ENCODE measurements around the gene KATNBL1.

The KATNBL1 gene, protein sequence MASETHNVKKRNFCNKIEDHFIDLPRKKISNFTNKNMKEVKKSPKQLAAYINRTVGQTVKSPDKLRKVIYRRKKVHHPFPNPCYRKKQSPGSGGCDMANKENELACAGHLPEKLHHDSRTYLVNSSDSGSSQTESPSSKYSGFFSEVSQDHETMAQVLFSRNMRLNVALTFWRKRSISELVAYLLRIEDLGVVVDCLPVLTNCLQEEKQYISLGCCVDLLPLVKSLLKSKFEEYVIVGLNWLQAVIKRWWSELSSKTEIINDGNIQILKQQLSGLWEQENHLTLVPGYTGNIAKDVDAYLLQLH

DNA sequence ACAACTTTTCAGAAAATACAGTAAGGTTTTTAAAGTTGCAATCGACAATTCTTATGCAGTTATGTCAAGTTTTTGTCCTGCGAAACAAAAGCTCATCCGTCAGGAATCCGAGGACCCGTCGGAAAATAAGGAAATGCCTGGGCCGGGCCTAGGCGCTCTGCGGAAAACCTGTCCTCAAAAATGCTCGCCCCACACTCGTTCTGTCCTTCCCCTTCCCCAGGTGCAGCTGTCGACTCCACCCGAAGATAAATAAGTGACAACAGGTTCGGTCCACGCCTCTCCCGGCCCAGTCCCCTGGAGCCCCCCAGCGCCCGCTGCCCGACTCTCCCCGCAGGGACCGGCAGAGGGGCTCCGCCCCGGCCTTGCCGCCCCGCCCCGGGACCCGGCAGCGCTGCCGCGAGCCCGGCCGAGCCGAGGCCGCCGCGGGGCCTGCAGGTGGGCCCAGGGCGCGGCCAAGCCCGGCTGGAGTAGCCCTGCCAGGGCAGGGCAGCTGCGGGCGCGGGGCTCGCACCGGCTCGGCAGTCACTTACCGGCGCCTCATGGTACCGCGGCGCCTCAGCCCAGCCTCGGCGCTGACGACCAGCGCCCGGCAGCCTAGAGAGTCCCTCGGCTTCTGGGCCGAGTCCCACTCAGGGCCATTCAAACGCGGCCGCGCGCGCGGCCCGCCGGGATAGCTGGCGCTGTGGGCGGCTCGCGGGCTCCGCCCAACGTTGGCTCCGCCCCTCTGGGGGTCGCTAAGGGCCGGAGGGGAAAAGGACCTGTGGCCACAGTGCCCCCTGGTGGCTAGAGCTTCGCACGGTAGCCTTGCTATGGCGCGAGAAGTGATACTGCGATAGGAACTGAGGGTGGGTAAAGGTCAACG, at the start of gene KATNBL1:
TSS of gene KATNBL1 (minus strand) at position 676 of the 862 bp plus-strand sequence. CDS start 46,420 bp downstream, outside the sequence.
- DNase-seq (ENCODE audit: low read depth): peak; percentile 96

DNA sequence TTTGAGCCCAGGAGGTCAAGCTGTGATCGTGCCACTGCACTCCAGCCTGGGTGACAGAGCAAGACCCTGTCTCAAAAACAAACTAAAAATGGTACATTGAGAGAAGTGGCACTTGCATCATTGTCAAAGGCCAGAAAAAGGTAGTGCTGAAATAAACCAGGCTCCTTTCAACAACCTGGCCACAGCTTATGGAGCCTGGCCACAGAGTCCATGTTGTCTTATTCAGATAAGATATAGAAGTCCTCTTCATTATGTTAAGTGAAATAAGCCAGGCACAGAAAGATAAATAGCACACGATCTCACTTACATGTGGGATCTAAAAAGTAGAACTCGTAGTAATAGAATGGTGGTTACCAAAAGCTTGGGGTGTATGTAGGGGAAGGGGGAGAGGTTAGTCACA, 49.7 kb upstream of the KATNBL1 start:
- no peak for DNase-seq (ENCODE audit: low read depth)

DNA sequence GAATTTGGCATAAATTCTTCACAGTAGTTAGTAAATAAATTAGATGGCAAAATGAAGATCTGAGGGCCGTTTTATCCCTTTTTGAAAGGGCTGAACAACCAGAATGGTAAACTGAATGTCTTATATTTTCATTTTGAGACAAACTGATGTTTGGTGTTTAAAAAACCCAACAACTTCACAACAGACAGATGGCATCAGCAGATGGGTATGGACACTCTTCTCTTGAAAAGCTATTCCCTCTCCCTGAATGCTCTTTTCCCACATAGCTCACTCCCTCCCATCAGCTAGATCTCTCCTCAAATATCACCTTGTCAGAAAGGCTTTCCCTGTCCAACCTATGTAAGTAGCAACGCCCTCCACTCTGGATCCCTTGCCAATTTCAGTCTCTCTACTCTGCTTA, 48.3 kb upstream of the KATNBL1 start:
- no peak for DNase-seq (ENCODE audit: low read depth)

DNA sequence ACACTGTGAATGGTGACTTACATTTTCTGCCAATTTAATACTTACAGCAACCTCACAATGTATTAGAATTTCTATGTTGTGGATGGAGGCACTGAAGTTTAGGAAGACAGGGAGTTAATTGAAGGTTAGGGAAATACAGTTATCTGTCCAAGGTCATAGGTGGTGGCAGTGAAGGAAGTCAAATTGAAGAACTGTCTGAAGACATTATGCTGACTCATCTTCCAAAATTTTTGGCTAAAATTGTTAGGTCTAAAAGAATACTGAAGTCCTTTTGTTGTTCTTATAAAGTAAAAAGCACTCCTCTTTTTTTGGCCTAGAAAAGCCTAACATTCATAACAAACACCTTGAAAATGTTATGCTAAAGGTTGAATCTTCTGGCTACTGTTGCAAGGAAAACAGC, 42.6 kb upstream of the KATNBL1 start:
- no peak for DNase-seq (ENCODE audit: low read depth)

DNA sequence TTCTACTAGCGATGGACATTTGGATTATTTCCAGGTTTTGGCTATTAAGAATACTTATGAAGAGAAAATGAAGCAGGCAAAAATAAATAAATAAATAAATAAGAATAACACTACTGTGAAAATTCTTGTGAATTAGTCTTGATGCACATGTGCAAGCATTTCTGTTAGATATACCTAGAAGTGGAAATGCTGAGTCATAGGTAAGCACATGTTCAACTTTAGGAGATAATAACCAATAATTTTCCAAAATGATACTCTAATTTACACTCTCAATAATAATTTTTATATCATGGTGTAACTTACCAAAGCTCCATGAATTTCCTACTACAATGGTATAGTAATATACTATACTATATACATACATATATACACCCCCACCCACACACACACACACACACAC, 38.3 kb upstream of the KATNBL1 start:
- no peak for DNase-seq (ENCODE audit: low read depth)

DNA sequence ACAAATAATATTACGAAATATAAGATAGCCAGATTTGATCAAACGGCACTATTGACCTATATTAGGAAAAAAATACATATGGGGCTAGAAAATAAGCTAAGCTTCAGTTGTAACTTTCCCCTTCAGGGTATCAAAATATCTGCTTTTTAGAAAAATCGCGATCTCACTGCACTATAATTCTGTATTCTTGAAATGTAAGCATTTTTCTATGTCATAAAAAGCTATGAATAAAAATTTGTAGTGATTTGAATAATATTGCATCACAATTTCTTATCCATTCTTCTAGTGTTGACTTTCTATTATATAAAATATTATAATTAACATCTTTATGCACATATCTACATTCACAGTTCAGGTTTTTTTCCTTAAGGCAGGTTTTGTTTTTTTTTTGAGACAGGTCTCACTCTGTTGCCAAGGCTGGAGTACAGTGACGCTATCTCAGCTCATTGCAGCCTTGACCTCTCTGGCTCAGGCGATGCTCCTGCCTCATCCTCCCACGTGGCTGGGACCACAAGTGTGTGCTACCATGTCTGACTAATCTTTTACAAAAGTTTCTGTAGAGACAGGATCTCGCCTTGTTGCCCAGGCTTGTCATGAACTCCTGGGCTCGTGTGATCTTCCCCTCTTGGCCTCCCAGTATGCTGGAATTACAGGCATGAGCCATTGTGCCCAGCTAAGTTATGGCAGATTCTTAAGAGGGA, 36.5 kb upstream of the KATNBL1 start:
- DNase-seq (ENCODE audit: low read depth): no peak

DNA sequence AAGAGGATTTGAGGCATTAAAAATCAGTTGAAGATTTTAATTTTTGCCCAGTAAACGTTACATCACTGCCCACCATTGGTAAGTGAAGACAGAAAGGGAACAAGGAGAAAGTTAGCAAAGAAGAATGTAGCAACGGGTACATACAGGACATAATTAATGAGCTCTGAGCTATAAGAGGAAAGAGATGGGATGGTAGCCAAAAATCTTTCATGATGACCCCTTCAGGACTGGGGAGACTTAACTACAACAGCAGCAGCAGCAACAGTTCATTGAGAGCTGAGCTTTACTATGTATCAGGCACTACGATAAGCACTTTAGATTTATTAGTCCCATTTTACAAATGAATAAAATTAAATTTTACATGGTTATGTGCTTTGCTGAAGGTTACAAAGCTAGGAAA, 33.3 kb upstream of the KATNBL1 start:
- no peak for DNase-seq (ENCODE audit: low read depth)

DNA sequence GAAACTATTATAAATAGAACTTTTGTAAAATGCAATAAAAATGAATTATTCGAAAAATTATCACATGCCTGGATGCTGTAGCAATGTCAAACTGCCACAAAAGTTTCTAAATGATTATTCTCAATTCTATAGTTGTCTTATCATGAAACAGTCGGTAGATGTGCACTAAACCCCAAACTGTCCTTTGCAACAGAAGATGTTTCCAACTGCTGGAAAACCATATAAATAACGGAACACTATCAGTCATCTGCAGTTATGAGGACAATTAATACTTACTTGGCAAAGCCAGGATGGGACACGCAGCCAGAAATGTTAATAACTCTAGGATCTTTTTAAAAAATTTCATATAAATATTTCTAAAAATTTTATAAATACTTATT, 32.4 kb upstream of the KATNBL1 start:
- no peak for DNase-seq (ENCODE audit: low read depth)

DNA sequence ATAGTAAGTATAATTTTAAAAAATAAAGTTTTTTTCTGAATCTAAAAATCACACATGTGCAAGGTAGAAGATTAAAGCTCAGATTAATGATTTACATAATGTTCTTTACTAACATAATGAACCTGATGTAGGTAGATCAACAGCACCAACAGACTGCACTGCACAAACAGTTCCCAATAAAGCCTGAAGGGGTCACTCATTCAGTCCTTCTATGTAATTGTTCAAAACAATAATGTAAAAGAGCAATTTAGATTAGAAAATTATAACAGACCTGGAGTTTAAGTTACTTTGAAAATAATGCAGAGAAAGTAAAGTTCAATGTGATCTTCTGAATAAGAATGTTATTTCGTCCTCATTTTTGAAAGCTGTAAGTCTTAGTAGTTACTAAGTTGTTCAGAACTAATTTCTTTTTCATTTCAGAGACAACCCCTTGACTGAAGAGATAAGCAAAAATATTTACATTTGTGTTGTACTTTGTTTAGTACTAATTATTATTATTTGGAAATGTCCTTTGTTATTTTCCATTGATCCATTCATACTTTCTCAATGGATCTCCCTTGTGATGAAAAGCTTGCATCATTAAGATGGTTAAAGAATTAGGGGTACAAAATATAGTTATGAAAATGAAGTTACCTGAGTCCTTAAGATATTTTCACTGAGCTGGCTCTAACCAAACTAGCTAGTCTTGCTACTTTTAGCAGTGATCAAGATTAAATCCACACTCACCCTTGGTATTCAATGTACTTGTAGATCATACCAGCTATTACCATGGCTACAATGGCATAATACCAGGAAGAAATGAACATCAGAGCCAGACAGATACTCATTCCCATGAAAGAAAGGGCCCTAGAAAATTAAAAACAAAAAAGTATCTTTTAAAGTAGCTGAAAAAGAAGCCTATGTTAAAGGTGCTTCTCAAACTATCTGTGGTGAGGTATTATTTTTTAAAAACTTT, 31.8 kb upstream of the KATNBL1 start:
- DNase-seq (ENCODE audit: low read depth): peak; percentile 18

DNA sequence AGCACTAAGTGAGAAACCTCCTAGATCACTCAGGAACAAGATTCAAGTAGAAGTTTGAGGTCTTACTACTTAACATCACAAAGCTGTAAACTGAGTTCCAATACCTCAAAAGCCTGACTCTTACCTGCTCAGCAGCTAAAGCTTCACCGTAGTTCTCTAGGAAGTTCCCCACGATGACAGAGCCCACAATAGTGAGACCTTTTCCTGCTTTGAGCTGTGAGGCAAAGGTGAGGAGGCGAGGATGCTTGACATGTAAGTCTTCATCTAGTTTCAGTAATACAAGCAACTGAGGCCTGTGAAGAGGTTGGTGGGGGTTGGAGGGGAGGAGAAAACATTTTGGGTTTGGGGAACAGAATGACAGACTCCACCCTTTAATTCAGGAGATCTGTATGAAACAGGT, 30.6 kb upstream of the KATNBL1 start:
- no peak for DNase-seq (ENCODE audit: low read depth)

DNA sequence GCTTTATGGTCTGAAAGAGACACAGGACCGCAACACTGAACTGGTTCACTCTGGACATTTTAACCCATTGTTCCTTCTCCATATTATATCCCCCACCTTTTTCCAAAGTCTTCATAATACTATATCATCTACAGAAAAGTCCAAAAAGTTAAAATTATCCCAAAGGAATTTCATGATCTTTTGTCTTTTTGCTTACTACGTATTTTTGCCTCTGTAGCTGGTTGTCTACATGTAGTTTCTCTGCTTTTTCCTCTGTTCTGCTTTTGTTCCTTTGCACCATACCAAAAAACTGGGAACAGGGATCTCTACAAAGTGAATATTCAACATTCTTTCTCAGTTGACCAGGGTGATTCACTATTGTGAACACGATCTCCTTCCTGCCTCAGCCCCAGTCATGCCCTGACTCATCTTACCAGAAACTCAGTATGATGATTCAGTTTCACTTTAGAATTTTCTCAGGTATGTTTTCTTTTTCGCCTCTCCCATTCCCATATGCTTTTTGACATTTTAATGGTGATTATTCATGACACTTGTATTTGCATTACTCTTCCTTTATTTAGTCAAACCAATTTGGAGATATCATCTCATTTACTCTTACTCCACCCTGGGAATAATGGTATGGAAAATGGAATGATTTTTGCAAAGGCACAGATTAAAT, 29.4 kb upstream of the KATNBL1 start:
- peak; percentile 28 for DNase-seq (ENCODE audit: low read depth)

DNA sequence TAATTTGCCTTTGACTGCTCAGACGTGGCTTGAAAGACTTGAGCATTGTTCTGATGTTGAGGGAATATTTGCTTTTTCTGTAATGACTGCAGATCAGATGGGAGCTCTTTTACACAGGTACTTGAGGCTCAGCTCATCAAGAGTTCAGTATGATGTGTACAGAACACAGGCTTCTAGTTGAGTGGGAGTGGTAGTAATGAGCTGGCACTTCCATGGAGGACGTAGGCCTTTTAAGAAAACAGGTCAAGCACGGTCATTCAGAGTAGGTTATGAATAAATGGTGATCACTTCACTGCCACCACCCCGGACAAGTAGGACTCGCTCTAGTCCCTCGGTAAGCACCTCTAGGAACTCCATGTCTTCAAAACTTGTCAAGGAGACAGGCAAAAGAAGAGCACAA, 23.7 kb upstream of the KATNBL1 start:
- no peak for DNase-seq (ENCODE audit: low read depth)

DNA sequence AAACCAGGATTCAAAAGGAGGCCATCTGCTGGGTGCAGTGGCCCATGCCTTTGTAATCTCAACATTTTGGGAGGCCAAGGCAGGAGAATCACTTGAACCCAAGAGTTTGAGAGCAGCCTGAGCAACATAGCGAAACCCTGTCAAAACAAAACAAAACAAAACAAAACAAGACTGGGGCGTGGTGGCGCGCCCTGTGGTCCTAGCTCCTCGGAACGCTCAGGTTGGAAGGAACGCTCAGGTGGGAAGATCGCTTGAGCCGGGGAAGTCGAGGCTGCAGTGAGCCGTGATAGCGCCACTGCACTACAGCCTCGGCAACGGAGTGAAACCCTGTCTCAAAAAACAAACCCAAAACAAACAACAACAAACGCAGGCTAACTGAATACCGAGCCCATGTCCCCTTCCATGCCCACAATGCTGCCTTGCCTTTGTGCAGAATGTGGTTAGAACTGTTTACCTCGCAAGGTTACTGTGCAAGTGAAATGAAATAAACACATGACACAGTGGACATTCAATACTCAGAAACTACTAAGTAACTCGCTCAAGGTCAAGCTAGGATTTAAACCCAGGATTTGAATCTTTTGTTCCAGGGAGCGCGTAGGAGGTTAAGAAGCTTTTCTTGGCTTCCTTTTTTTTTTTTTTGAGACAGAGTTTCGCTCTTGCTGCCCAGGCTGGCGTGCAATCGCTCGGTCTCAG, 14.2 kb upstream of the KATNBL1 start:
- no peak for DNase-seq (ENCODE audit: low read depth)

DNA sequence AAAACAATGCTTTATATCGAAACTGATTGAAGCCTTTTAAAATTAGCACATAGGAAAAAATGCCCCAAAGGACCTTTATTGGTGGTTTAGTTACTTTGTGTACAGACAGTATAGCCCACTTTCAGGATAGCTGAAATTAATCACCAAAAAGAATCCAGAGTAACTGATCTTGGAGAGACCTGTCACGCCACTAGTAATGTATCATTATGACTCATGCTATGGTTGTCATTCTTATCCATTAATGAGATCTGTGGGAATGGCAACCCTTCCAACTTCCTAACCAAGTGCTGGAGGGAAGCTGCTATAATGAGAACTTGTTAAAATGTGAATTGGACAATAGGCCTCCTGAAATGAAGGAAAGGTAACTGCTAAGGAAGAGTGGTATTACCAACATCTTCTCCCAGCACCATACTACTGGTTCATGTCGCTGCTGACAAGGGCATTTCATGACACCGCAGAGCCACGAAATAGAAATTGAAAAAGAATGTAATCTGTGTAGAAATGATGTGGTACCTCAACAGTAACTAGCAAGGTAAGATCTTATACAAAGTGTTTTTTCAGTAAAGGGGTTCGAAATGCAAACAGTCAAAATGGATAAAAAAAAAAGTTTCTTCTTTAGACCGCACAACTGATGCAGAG, 7.8 kb upstream of the KATNBL1 start:
- DNase-seq (ENCODE audit: low read depth): no peak

DNA sequence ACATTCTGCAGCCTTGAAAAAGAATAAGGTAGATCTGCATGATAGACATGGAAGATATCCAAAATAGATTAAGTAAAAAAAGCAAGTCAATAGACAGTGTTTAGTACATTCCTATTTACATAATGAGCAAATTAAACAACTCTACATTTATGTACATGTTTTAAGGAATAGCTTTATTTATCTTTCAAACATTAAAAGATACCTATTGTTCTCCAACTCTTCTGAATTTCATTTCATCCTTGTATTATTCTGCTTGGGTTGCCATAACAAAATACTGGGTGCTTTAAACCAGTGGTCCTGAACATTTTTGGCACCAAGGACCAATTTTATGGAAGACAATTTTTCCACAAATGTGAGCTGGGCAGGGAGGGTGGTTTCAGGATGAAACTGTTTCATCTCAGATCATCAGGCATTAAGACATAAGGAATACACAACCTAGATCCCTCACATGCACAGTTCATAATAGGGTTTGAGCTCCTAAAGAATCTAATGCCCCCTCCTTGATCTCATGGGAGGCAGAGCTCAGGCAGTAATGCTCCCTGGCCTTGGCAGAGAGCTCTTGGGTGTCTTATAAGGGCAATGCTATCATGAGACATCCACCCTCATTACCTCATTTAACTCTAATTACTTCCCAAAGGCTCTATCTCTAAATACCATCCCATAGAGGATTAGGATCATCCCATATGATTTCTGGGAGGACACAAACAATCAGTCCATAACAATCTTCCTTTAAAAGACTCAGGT, 6.8 kb upstream of the KATNBL1 start:
- no peak for DNase-seq (ENCODE audit: low read depth)

DNA sequence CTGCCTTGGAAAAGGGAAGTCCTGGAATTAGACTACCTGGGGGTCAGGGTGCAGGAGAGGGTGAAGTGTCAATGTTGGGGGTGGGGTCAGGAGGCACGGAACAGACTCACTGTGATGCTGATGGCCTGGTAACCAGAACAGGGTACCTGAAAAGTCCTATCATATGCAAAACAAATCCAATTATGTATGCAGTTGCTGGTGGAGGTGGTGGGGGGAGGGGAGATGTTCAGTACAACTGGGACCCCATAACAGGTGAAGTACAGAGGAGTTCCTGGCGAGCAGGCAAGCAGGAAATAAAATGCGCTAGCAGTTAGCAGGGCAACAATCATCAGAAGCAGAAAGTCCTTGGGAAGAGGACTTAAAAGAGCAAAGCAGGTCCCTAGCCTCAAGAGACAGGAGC, 4.2 kb upstream of the KATNBL1 start:
- DNase-seq (ENCODE audit: low read depth): no peak

DNA sequence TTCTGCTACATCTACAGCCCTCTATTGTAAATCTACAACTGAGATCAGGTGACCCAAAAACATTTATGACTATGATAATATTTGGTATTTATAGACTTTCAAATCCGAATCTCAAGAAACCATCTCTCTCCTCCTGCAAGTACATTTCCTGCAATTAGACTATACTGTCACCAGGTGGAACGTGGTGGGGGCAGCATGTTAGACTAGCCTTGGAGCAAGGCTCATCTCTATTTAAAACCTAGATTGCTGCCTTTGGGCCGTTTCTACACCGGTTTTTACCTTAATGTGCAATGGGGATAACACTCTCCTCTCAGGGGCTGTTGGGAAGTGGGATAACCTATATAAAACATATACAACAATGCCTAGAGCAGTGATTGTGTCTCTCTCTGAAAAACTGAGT, 3.8 kb upstream of the KATNBL1 start:
- DNase-seq (ENCODE audit: low read depth): no peak

DNA sequence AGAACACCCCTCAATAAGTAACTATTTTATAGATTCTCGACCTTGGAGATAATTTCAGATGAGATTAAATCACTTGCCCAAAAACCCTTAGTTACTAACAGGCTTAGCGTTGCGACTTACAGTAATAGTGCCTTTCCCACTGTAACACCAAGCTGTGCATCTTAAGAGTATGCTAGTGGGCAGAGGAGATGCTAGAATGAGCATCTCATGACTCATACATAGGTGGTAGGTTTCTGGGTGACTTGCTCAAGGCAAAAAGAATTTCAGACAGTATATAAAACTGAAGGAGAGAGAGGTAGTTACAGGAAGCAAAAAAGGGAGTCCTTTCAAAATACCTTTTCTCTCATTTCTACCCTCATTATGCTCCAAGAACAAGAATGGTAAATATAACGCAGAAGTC, 3.9 kb downstream of the KATNBL1 start:
- no peak for DNase-seq (ENCODE audit: low read depth)

DNA sequence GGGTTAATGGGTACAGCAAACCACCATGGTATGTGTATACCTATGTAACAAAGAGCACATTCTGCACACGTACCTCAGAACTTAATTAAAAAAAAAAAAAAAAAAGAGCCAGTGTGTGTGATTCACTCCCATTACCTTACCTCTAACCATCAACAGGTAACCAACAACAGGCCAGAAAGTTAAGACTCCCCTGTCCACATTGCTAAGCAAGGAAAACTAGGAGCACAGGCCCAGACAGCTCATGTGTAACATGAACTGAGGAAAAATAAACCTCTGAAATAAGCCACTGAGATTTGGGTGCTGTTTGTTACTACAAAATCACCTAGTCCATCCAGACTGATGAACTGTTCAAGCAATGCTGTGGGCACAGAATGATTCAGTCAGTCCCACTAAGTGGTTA, 6.0 kb downstream of the KATNBL1 start:
- no peak for DNase-seq (ENCODE audit: low read depth)
